HG02623 (cell line): ENCODE measurements around the gene CAND2.
"Not testable (repeated sequence)": the region's sequence is repeated elsewhere in the genome, so short reads cannot be mapped to it uniquely, and the experiment has no call there.

Experiments used
- ATAC-seq: cut with Tn5 transposase; IDR thresholded peaks from one replicate; pipeline ENCODE4 v1.9.1; 2021; ENCODE audit warnings: moderate library complexity; ENCODE audit not compliant: unreplicated experiment

The CAND2 gene

DNA sequence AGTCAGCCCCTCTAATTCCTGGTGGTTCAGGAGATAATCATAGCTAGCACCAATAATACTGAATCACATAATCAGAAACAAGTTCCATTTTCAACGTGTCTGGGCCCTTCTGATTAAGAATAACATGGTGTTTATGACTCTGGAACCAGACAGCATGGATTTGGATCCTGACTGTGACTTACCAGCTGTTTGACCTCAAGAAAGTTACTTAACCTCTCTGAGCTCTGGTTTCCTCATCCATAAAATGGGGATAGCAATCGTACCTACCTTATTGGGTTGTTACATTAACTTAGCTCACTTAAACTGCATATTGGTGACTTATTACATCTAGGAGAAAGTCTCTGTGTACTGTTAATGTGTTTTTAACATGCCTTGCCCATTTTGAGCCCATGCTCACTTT, 26.7 kb upstream of the CAND2 start:
- ATAC-seq: no peak

DNA sequence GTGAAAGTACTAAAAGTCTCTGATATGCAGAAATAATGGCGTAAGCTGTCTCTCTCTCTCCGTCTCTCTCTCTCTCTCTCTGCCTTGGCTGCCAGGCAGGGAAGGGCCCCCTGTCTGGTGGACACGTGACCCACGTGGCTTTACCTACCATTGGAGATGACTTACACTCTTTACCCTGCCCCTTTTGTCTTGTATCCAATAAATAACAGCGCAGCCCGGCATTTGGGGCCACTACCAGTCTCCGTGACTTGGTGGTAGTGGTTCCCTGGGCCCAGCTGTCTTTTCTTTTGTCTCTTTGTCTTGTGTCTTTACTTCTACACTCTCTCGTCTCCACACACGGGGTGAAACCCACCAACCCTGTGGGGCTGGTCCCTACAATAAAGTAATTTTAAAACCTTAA, 25.2 kb upstream of the CAND2 start:
- ATAC-seq: no peak

DNA sequence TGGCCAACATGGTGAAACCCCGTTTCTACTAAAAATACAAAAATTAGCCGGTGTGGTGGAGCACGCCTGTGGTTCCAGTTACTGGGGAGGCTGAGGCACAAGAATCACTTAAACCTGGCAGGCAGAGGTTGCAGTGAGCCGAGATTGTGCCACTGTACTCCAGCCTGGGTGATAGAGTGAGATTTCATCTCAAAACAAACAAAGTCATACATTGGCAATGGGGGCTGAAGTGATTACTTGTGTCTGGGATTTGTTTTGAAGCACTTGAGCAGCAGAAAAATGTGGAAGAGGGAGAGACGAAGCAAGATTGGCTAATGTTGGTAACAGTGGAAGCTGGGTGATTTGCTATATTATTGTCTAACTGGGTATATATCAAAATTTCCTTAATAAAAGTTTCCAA, 24.0 kb upstream of the CAND2 start:
- ATAC-seq: no peak

DNA sequence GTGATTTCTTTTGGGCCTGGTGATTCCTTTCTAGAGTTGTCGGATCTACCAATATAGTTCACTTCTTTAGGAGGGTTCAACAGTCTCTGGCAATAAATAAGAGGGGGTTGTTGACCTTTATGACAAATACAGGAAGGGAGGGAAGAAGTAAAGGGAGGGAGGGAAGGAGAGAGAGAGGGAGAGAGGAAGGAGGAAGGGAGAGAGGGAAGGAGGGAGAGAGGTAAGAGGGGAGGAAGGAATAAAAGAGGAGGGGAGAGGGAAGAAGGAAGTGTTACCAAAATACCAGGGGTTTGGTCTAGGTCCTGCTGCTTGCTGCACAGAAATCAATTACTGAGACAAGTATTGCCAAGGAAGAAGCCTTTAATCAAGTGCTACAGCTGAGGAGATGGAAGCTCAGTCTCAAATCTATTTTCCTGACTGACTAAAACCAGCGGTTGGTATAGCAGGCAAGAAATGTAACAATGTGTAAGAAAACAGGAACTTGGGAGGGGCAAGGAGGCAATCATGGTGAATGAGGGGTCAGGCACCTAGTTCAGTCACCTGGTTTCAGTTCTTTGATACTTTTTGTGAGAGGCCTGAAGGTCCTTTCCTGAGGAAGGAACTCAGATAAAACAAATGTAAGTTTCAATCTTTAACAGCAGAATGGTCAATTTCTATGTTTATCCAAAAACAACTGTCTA, 23.3 kb upstream of the CAND2 start:
- no peak for ATAC-seq

DNA sequence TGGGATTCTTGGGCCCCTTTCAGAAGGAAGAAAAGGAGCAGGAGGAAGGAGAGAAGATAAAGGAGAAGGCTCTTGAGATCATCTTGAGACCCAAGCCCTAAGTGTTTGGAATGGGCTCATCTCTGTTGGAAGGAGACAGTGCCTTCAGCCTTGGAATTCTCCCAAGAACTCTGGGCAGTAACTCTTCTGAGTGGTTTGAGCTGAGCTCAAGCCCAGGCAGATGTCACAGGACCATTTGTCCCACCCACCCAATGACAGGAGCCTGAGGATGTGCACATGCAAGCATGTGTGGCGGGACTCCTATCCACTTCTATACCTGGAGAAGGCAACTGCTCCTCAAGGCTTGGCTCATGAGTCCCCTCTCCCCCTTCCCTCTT, 22.8 kb upstream of the CAND2 start:
- ATAC-seq: no peak

DNA sequence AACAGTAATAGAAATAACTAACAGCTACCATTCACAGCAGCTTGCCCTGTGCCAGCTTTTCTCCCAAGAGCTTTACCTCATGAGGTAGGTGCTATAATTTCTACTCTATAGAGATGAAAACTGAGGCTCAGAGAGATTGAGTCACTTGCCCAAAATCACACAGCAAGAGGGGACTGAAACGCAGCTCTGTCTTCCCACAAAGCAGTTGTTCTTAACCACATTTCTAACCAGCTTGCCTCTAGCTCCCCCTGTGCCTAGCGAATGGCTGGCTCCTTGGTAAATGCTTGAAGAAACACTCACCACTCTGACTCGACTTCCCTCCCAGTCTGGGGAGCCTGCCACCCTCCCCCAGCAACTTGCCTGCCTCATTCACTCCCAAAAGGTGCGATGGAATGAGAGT, 21.9 kb upstream of the CAND2 start:
- no peak for ATAC-seq

DNA sequence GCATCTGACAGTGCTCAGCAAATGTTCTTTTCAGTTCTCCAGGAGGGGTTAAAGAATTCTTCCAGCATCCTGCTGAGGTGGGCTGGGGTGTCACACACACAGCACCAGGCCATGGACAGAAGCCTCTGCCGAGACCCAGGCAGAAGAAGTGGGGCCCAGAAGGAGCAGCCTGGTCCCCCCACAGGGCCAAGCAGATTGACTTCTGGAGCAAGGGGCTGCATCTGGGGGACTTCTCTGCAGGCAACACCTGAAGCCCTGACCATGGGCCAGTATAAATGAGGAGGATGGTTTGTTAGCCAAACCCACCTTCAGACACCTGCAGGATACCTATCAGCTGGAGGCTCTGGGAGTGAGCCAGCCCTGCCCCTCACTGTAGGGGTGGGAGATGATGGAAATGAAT, 21.3 kb upstream of the CAND2 start:
- ATAC-seq: no peak

DNA sequence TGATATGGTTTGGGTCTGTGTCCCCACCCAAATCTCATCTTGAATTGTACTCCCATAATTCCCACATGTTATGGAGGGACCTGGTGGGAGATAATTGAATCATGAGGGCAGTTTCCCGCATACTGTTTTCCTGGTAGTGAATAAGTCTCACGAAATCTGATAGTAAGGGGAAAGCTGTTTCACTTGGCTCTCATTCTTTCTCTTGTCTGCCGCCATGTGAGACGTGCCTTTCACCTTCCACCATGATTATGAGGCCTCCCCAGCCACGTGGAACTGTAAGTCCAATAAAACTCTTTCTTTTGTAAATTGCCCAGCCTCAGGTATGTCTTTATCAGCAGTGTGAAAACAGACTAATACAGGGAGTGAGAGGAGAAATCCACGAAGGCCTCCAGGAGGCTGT, 20.5 kb upstream of the CAND2 start:
- not testable (repeated sequence) for ATAC-seq

DNA sequence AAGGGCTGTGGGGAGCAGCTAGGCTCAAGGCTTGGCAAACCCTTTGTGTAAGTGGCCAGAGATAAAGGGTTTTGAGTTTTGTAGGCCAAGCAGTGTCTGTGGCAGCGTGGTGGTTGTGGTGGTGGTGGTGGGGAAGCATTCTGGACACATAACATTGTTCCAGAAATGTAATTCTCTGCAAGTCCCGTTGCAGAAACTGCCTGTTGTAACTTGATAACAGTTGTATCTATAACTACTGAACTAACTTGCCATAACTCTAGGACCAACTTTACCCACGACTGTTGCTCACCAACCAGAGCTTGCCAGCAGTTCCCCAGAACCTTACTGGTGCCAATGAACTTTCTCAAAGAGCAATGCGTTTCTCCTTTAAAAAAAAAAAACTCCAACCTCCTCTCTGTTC, 19.3 kb upstream of the CAND2 start:
- ATAC-seq: no peak

DNA sequence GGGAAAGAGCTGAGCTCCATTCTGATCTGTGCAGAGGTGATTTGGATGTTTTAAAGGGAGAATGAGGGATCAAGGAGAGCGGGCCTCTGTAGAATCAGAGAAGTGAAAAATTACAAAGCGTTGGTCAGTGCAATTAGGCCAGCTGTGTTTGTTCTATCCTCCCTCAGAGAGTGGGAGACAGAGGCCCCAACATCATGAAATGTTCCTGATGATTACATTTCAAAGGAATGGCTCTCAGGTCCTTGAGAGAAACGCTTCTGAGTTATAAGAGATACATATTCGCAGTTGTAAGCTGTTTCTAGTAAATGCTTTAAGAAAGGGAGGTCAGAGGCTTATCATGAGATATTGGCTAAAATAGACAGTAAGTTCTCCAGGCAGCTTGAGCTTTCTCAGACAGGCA, 15.7 kb upstream of the CAND2 start:
- no peak for ATAC-seq

DNA sequence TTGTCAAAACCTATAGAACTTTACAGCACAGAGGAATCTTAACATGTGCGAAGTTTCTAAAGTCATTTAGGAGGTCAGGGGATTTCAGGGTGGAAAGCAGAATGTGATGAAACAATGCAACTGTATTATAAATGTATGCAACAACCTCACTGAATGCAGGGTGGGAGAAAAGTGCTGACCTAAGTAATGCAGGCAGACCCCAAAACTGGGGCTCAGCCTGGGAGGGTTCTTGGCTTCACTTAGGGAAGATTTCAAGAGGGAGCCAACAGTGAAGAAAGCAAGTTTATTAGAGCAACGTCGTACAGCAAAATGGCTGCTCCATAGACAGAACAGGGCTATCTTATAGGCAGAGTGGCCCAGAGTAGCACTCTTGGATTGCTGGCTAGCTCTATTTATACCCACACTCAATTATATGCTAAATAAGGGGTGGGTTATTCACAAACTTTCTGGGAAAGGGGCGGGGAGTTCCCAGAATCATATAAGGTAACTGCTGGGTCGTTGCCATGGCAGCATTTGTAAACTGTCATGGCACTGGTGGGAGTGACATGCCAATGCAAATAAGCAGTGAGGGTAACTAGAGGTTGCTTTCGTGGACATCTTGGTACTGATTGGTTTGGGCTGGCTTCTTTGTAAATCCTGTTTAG, 14.2 kb upstream of the CAND2 start:
- ATAC-seq: no peak

DNA sequence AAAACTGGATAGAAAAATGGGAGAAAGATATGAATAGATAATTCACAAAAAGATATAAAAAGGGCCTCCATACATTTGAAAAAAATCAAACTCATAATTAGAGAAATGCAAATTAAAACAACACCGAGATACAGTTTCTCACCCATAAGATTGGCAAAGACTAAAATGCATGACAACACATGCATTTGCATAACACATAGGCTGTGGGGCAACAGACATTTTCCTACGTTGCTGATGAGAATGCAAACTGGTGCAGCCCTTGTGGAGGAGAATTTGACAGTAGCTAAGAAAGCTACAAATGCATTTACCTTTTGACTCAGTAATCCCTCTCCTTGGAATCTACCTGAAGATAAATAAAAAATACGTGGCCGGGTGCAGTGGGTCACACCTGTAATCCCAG, 11.4 kb upstream of the CAND2 start:
- no peak for ATAC-seq

DNA sequence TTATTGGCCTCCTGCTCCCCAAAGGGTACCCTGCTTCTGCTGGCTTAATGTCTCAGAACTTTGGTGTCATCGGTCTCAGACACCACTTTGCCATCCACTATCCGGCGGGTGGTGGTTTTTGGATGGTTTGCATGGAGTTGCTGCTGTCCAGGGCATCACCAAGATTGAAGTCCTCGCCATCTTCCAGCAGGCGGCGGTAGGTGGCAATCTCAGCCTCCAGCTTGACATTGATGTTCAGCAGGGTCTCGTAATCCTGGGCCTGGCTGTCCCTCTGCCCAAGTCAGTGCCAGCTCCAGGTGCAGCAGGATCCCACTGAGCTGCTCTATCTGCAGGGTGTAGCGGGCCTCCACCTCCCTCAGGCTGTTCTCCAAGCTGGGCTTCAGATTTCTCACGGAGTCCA, 9.1 kb upstream of the CAND2 start:
- ATAC-seq: not testable (repeated sequence)

DNA sequence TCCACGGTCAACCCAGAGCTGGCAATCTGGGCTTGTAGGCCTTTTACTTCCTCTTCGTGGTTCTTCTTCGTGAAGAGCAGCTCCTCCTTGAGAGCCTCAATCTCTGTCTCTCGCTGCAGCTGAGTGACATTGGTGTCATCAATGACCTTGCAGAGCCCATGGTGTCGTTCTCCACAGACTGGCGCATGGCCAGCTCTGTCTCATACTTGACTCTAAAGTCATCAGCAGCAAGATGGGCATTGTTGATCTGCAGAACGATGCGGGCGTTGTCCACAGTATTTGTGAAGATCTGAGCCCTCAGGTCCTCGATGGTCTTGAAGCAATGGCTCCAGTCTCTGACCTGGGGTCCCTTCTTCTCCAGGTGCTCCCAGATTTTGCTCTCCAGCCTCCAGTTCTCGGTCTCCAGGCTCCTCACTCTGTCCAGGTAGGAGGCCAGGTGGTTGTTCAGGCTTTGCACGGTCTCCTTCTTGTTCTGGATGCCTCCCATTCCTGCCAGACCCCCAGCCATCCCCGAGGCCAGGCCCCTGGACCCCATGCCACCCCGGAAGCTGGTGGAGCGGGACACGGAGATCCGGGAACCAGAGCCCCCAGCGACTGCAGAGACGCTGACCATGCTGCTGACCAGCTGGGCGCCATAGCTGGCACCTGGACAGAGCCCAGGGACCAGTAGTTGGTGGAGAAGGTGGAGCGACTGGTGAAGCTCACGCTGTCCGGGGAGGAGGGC, 8.4 kb upstream of the CAND2 start:
- not testable (repeated sequence) for ATAC-seq

DNA sequence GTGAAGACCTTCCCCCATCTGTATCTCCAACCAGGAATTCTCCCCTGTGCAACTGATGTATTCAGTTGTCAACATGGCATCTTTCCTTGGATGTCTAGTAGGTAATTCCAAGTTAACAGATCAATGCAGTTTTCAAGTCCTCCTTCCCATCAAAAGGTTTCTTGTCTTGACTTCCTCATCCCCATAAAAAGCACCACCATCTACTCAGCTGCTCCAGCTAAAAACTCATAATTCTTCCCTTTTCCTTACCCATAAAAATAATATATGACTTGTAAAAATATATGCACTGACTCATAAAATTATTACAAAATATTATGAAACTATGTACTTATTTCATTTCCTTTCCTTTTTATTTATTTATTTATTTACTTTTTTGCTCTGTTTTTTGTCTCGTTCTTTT, 5.0 kb upstream of the CAND2 start:
- no peak for ATAC-seq

DNA sequence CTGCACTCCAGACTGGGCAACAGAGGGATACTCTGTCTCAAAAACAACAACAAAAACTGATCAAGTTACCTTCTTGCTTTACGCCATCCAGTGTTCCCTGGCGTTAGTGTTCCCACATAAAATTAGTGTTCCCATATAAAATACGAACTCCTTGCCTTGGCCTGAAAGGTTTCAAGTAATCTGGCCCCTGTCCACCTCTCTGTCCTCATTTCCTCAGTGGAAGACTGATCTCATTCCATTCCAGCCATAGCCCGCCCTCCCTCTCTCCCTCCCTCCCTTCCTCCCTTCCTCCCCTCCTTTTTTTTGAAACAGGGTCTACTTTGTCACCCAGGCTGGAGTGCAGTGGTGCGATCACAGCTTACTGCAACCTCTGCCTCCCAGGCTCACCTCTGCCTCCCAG, 2.8 kb upstream of the CAND2 start:
- ATAC-seq: no peak

DNA sequence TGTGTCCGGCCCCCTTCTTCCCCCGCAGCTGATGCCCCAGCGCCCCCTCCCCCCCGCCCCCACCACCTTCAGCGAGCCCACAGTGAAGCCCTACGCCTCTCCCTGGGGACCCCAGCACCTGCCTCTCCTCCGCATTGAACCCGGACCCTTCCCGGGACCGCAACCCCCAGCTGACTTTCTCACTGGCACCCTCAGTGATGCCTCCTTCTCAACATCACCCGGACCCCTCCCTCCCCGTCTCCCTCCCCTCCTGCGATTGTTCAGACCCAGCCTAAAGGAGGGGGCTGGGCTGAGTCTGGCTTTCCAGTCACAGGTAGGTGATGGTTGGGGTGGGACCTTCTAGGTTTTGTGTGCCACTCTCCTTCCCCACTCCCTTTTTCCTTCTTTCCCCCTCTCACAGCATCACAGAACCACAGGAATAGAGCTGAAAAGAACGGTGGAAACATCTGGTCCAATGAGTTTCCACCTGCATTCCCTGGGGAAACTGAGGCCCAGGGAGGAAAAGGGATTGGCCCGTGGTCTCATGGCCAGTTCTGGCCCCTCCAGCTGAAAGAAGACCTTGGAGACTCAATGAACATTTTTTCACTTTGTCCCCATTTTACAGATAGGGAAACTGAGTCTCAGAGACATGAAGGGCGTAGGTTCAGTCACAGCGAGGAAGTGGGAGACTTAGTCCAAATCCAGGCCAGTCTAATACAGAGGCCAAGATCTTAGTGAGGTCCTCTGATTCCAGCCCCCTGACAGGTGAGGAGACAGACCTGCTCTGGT, 828 bp downstream of the CAND2 start:
- no peak for ATAC-seq

DNA sequence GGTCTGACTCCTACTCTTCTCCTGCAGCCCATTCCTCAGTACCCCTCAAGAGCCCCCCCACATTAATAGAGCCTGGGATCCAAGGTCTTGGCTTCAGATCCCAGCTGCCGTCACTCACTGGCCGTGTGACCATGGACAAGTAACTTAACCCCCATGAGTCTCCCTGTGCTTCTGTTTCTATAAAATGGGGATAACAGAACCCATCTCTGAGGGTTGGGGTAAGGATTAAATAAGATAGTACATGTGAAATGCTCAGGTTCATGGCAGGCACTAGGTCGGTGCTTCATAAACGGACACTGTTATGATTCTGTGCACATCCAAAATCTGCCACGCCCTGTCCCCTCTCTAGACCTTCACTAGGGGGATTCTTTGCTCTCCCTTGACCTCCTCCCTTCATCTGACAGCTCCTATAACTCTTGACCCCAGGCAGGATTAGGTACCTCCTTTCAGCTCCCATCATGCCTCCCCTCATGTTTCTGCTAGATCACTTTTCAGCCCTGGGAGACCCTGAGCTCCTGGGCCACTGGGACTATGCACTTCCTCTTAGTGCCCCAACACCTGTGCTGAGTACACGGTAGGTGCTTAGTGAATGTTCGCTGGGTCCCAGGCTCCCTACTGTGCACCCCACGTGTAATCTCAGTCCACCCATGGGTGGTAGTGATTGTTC, 1.5 kb downstream of the CAND2 start:
- ATAC-seq: no peak

DNA sequence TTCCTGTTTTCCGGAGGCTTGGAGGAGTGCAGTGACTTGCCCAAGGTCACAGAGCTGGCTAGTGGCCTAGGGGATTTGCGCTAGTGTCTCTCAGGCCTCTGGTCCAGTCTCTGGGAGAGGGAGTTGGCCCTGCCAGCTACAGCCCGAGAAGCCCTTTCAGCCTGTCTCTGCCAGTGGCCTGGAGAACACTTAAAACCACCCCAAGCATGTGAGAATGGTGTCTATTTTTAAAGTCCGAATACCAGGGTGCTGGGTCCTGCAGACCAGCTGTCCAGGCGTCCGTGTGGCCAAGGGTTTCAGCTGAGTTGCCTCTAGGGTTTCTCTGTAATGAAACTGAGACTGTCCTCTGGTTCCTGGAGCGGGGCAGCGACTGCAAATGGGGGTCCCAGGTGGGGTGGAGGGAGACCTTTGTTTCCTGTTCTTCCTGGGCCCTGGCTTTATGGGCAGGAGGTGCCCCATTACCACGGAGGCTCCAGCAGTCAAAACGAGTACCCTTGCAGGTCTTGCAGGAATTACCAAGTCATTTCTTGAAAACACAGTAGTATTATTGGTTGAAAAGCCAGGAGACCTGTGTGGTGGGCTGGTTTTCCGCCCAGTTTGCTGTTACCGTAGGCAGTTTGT, 2.2 kb downstream of the CAND2 start:
- no peak for ATAC-seq

DNA sequence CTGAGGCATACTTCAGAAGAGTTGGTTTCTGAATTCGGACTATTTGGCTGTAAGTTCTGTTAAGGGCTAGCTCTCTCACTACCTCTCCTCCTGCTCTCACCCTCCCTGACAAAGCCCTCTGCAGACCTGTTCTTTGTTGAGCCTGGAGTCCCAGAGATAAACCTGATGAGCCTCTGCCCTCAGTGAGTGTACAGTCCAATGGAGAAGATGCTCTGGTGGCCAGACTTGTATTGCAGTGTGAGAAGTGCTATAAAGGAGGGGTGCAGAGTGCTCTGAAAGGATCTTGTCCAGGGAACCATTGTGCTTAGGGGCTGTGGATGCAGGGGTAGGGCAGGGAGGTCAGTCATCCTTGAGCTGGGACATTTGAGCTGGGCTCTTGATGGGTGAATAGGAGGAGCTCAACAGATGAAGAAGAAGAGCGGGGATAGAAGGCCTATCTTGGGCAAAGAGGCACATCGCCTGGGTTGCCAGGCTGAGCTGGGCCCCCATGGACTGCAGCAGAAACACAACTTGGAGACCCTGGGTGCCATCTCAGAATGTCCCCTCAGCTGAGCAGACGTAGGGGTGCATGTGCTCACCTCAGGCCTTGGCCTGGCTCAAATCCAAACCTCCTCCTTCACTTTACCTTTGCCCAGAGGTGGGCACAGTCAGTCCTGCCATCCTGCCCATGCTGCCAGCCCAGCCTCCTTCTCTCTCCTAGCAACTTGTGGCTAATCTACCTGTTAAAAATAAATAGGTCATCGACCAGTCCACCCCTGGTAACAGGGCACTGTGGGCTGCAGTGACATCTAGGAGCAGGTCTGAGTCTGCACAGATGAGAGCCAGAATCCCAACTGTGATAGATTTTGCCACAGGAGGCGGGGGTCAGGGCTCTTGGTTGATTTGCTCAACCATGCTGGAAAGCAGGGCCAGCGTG, 3.3 kb downstream of the CAND2 start:
- no peak for ATAC-seq
